OCI-LY1 (cell line): ENCODE measurements around the gene SLC35F4.

Experiments used
- CTCF ChIP-seq: fragments of 200-600 bp; sonication (generic), shearing (Covaris generic); IDR thresholded peaks from 2 replicates; pipeline ENCODE4 v1.5.1; 2017; ENCODE audit warnings: mild to moderate bottlenecking, antibody characterized with exemption, low read length, moderate library complexity, mixed read lengths
- EZH2 ChIP-seq: fragments of 200-600 bp; sonication (generic), shearing (Covaris generic); IDR thresholded peaks from 2 replicates; pipeline ENCODE4 v1.8.0; 2017; ENCODE audit warnings: borderline replicate concordance, mixed run types, mild to moderate bottlenecking, antibody characterized with exemption, low read length, moderate library complexity, mixed read lengths

GRCh38 chr14:57732463-57733285 lies 133.2 kb downstream of the SLC35F4 start:
- no peak for TF ChIP-seq CTCF
- TF ChIP-seq EZH2, result no peak
